ENCODE results near the gene TMEM250.

The TMEM250 gene

GRCh38 chr9:136081826-136082495 is 36.7 kb downstream of the TMEM250 start:
- DNase-seq, result no peak

DNA sequence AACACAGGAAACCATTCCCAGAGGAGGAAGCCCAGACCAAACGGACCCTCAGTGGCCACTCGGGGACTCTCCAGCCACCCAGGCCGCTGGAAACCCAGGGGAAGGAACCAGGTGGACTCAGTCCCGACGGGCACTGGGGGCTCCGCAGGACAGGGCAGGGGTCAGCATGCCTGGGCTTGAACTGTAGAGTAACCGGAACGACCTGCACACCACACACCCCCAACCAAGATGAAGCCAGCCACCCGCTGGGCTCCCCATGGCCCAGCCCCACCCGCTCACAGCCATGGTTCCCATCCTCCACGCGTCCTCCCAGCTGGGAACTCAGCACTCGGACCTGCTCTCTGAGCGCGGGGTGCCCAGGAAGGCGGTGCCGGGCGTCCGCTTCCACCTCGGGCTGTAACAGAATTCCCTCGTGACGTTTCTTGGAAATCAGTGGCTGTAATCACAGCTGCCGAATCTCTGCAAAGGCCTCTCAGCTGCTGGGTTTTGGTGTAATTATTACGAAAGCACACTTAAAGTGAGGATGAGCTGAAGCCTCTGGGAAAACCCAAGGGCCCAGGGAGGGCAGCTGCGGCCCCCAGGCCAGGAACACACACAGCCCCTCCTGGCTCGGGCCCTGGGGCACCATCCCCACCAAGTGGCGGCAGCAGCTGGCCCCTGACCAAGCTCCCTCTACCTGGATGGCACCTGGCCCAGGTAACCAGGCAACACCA is 37.4 kb downstream of the TMEM250 start:
- DNase-seq, result peak; percentile 71 to 86

DNA sequence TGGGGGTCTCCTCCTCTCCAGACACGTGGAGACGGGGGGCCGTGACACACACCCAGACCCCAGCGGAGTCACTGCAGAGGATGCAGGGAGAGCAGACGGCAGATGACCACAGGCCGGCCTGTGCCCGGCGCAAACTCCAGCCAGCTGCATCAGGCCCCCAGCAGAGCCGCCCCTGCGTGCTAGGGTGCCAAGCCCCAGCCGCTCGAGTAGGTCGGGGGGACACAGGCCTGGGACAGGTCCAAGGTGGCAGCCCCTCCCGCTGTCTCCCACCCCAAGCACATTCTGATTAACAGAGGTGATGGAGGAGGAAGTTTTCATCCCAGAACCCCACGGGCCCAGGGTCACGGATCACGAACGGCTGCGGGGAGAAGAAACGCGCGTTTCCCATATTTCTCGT is 38.0 kb downstream of the TMEM250 start:
- DNase-seq, result no peak

GRCh38 chr9:136079916-136080246 is 38.8 kb downstream of the TMEM250 start:
- DNase-seq, result no peak

DNA sequence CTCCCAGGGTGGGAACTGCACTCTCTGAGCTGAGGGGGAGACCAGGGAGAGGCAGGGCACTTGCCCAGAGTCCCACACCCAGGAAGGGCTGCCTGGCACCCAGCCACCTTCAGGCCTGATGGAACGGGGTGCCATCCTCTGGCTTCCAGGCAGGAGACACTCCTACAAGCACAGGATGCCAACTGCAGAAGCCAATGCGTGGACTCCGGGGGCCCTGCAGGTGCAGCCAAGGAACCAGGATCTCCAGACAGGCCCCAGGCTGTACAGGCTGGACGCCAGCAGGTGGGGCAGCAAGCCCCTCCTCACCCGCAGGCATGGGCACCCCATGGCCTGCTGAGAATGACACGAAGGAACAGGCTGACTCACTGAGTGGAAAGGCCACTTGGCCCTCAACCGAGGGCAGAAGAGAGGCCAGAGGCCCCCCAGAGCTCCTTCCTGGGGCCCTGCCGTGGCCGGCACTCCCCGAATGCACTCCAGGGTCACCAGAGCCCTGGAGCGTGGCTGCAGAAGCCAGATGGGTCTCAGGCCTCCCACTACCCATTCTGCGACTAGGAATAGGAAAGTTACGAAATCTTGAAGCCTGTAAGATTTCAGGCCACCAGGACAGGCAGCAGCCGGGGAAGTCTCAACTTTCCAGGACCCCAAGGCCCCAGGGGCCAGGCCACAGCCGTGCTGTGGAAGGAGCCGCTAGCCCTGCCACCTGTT is 39.3 kb downstream of the TMEM250 start:
- DNase-seq, result peak; percentile 23 to 46

DNA sequence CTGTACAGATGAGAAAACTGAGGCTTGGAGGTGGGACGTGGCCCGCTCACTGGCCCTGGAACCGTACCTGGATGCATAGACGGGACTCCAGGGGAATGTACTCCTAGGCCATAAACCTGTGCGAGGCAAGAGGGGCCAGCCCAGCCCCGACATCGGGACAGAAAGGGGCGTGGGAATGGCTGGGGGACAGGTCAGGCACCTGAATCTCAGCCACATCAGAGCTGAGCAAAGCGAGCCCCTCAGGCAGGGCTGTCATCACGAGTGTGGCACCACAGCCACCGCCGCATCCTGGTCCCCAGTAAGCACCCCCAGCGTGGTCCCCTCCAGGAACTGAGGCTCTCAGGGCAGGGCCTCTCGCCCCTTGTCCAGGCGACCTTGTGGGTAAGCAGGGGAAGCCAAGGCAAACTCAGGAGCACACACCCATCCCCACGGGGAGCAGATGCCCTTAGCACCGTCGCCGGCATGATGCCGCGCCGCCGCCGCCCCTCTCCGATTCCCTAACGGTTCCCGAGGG is 40.1 kb downstream of the TMEM250 start:
- DNase-seq, result no peak

GRCh38 chr9:136078024-136078423 is 40.7 kb downstream of the TMEM250 start:
- DNase-seq, result no peak

GRCh38 chr9:136077491-136077890 is 41.2 kb downstream of the TMEM250 start:
- DNase-seq, result no peak

DNA sequence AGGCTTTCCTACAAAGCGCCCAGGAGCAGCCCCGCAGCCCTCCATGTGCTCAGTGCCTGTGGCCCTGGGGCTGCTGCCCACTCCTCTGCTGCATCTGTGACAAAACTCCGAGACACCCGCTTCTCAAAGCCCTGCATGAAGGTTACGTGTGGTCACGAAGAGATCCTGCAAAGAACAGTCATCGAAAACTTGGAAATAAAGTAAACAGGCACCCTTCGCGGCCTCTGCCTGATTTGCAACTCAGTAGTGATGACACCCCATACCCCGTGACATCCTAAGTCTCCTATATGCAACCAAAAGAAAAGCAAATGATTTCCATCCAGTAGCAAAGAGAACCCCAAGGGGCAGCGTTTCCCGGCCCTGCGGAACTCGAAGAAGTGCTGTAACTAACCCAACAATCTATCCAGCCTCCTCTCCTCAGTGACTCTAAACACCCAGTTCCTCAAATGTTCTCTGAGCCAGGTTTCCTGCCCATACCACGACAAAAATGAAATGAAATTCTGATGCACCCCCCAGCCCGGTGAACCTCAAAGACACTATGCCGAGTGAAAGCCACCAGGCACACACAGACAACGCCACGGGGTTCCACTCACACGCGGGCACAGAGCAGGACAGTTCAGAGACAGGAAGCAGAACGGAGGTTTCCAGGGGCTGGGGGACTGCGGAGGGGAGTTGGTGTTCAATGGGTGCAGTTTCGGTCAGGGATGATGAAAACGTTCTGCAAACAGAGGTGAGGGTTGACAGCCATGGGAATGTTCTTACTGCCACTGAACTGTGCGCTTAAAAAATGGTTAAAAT is 42.6 kb downstream of the TMEM250 start:
- no peak for DNase-seq

GRCh38 chr9:136075134-136075841 is 43.4 kb downstream of the TMEM250 start:
- no peak for DNase-seq

GRCh38 chr9:136074706-136075105 is 44.0 kb downstream of the TMEM250 start:
- DNase-seq, result no peak
